ENCODE data around the gene ARHGAP6. TPM values are rescaled to one million over a fixed set of nuclear protein-coding genes. Genes with fewer than 3 reads are reported as not detected.

ARHGAP6 gene
- total RNA-seq, 4 donors from 2014 or later: 2.7 to 9.1 (median 4.3) TPM

DNA sequence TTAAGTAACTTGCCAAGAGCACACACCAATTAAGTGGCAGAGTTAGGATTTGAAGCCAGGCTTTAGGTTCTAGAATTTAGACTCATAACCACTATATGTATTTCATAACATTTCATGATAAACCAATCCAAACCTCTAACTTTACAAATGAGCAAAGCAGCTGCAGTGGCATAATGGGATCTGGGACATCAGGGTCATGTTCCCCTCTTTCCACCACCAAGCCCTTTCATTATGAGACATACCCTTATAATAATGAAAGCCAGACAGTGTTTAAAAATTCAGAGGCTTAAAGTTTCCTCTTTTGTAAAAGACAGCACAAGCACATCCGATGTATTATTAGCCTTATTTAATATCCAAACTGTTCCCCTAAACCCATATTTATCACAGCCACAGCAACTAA lies 400.8 kb downstream of the ARHGAP6 start:
- no peak overlapping the region for H3K4me3 ChIP-seq (ENCODE audit: low read depth, poor library complexity, severe bottlenecking)
- intact Hi-C loops (cut with DNase I; ENCODE audit: low total_unique reads): no loop called here

GRCh38 chrX:11261260-11261659 lies 404.5 kb downstream of the ARHGAP6 start:
- 76 to 91% methylated on average over 1 of the region's 1 CpG for WGBS, 2 donors
- no peak overlapping the region for H3K4me3 ChIP-seq (ENCODE audit: low read depth, poor library complexity, severe bottlenecking)
- intact Hi-C loops (cut with DNase I; ENCODE audit: low total_unique reads): no loop called here
- TF ChIP-seq POLR2A (IDR thresholded peaks at IDR 0.05): no peak
- TF ChIP-seq, protein P1, sequence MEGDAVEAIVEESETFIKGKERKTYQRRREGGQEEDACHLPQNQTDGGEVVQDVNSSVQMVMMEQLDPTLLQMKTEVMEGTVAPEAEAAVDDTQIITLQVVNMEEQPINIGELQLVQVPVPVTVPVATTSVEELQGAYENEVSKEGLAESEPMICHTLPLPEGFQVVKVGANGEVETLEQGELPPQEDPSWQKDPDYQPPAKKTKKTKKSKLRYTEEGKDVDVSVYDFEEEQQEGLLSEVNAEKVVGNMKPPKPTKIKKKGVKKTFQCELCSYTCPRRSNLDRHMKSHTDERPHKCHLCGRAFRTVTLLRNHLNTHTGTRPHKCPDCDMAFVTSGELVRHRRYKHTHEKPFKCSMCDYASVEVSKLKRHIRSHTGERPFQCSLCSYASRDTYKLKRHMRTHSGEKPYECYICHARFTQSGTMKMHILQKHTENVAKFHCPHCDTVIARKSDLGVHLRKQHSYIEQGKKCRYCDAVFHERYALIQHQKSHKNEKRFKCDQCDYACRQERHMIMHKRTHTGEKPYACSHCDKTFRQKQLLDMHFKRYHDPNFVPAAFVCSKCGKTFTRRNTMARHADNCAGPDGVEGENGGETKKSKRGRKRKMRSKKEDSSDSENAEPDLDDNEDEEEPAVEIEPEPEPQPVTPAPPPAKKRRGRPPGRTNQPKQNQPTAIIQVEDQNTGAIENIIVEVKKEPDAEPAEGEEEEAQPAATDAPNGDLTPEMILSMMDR (IDR thresholded peaks at IDR 0.05): no peak
- no peak for DNase-seq (ENCODE audit: low spot score in 2 of 2)

More for the DNA sequence above, 400.8 kb downstream of the ARHGAP6 start:
- 43 to 46% methylated on average over 1 of the region's 1 CpG for WGBS, 2 donors
- no peak for DNase-seq (ENCODE audit: low spot score in 2 of 2)
- TF ChIP-seq, protein P1 (IDR thresholded peaks at IDR 0.05): no peak
- no peak for TF ChIP-seq POLR2A (IDR thresholded peaks at IDR 0.05)

DNA sequence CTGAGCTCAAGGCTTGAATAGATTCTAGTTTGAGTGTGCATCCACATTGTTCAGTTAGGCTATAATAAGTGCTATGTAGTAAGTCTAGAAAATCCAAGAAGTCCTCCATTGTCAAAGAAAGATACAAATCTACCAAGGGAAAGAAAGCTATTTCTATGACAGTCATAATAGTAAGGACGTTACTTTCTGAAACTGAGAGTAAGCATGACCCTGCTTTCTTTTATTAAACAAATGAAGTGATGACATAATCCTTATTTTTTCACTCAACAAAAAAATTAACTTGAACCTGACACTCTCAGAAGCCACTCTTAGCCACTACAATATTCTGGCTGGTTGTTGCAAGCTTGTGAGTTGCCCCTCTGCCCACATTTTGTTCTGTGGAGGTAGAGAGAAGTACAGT lies 406.3 kb downstream of the ARHGAP6 start:
- TF ChIP-seq POLR2A (IDR thresholded peaks at IDR 0.05): no peak
- TF ChIP-seq, protein P1 (IDR thresholded peaks at IDR 0.05): no peak
- intact Hi-C loops (cut with DNase I; ENCODE audit: low total_unique reads): no loop called here
- WGBS, 2 donors: 55 to 76% methylated on average over 1 of the region's 1 CpG
- no peak overlapping the region for H3K4me3 ChIP-seq (ENCODE audit: low read depth, poor library complexity, severe bottlenecking)
- DNase-seq (ENCODE audit: low spot score in 2 of 2): no peak

- intact Hi-C loops (cut with DNase I; ENCODE audit: low total_unique reads): no loop called here
- TF ChIP-seq, protein P1 (IDR thresholded peaks at IDR 0.05): no peak
- TF ChIP-seq POLR2A (IDR thresholded peaks at IDR 0.05): no peak
- no peak overlapping the region for H3K4me3 ChIP-seq (ENCODE audit: low read depth, poor library complexity, severe bottlenecking)
- DNase-seq (ENCODE audit: low spot score in 2 of 2): no peak
- 64 to 71% methylated on average over 2 of the region's 2 CpGs for WGBS, 2 donors
These were observed 408.0 kb downstream of the ARHGAP6 start for GRCh38 chrX:11257711-11258110.

DNA sequence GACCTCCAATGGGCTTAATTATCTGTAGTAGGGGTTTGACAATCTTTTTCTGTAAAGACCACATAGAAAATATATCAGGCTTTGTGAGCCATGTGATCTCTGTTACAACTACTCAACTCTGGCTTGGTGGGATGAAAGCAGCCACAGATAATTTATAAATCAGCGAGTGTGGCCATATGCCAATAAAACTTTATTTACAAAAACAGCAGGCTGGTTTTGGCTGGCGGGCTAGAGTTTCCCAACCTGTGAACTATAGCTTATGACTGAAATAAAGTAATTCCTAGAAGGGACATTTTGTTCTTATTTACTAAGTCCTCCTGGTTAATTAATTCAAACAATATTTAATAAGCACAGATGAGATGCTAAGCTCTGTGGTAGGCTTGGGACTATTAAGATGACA lies 408.4 kb downstream of the ARHGAP6 start:
- intact Hi-C loops (cut with DNase I; ENCODE audit: low total_unique reads): no loop called here
- H3K4me3 ChIP-seq (ENCODE audit: low read depth, poor library complexity, severe bottlenecking): no peak overlapping the region
- WGBS, 2 donors: 71 to 93% methylated on average over 2 of the region's 2 CpGs
- no peak for TF ChIP-seq POLR2A (IDR thresholded peaks at IDR 0.05)
- TF ChIP-seq, protein P1 (IDR thresholded peaks at IDR 0.05): no peak
- DNase-seq (ENCODE audit: low spot score in 2 of 2): no peak

DNA sequence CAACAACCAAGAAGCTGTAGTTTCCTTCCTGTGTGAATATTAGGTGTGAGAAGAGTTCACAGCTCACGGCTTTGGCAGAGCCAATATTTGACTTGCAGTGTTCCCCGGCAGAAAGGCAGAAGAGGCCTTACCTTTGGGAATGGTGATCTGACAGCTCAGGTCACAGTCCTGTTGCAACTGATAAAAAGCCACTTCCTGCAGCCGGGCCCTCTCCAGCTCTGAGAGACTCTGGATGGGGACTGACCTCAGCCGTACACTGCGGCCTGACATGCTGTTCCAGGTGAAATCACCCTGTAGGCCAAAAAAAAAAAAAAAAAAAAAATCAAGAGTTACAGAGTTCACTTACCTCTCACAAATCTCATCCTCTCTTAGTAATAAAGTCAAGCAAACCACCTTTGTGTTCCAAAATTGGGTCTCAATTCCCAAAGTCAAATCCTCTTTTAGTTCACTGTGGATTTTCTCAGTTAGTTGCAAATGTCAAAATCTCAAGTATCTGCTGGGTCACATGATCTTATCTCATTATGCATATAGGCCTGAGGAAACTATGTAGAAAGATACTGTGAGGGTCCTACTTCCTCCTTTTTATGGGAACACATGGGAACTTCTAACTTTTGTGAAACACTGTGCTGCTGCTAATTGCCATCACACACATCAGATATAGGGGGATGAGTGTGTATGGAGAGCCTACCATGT lies 411.2 kb downstream of the ARHGAP6 start:
- H3K4me3 ChIP-seq (ENCODE audit: low read depth, poor library complexity, severe bottlenecking): no peak overlapping the region
- TF ChIP-seq POLR2A (IDR thresholded peaks at IDR 0.05): no peak
- 69 to 80% methylated on average over 2 to 5 of the region's 5 CpGs for WGBS, 2 donors
- intact Hi-C loops (cut with DNase I; ENCODE audit: low total_unique reads): no loop called here
- DNase-seq (ENCODE audit: low spot score in 2 of 2): no peak

Measured in lower leg skin (tissue), 4 donors.